Endothelial cell of coronary artery (primary cell): ENCODE data around the gene BRAP. TPM values are rescaled to one million over a fixed set of nuclear protein-coding genes. Genes with fewer than 3 reads are reported as not detected.

ENCODE experiments used
- total RNA-seq: library from RNA; depleted of rRNA; stranded (reverse); fragments of >200 nt; gene quantifications from 2 replicates; pipeline ENCODE4 v1.2.3, GENCODE V29; 2014

Gene BRAP
- total RNA-seq: 16.3 and 18.4 TPM in 2 replicates

GRCh38 chr12:111685811-111686573 is at the start of gene BRAP, which contains the start of gene ACAD10:
BRAP (minus strand) TSS chr12:111685956; CDS start chr12:111685792, 164 bp downstream.
ACAD10 (plus strand) TSS chr12:111686053; CDS start chr12:111692710, 6,657 bp downstream.

GRCh38 chr12:111598637-111599452 is 86.9 kb downstream of the BRAP start, which contains the start of gene ATXN2:
ATXN2 (minus strand) TSS chr12:111599315; CDS start chr12:111599034, 281 bp downstream.

Other genes with a start within 250 kb of the BRAP start
- 15.1 and 28.5 TPM in 2 replicates for gene ATXN2, start 86.6 kb downstream of the BRAP start, total RNA-seq
- gene ACAD10, start 97 bp upstream of the BRAP start, total RNA-seq: 7.1 and 12.1 TPM in 2 replicates
- 62.4 and 63.2 TPM in 2 replicates for gene ALDH2, start 81.0 kb upstream of the BRAP start, total RNA-seq
- 26.6 and 29.3 TPM in 2 replicates for gene MAPKAPK5, start 156.3 kb upstream of the BRAP start, total RNA-seq